A673 (cell line): ENCODE results near the gene FAM90A26. TPM values are rescaled to one million over a fixed set of nuclear protein-coding genes. Genes with fewer than 3 reads are reported as not detected.
"Not testable (repeated sequence)": the region's sequence is repeated elsewhere in the genome, so short reads cannot be mapped to it uniquely, and the experiment has no call there.

Source experiments
- BruUV-seq: library from RNA; stranded (reverse); fragments of 400-500 nt; replicated peaks from 2 replicates; lab custom pipeline; 2021; lab: Mats Ljungman, UMichigan
- CTCF ChIA-PET: fragments of 300-600 bp; sonication (Branson Sonifier 250); formaldehyde crosslinking; loops from one replicate; lab custom pipeline; 2022; ENCODE audit warnings: antibody characterized with exemption; lab: Charles Lee
- POLR2A ChIA-PET: fragments of 300-600 bp; sonication (Branson Sonifier 250); formaldehyde crosslinking; loops from one replicate; lab custom pipeline; 2022; ENCODE audit warnings: antibody characterized with exemption; ENCODE audit not compliant: low non-redundant PET; lab: Charles Lee
- DNase-seq: peaks from one replicate; pipeline ENCODE4 v3.0.0-alpha.2; 2015; ENCODE audit warnings: low spot score
- H3K27ac ChIP-seq: fragments of 200-600 bp; sonication (generic); 2 replicates; pipeline ENCODE4 v1.5.1; 2016; ENCODE audit warnings: mixed run types, low read depth, mild to moderate bottlenecking, mixed read lengths, antibody characterized with exemption, low read length; ENCODE audit not compliant: poor library complexity, severe bottlenecking
- H3K27me3 ChIP-seq: fragments of 200-600 bp; sonication (generic); replicated peaks from 2 replicates; pipeline ENCODE4 v1.6.1; 2017; ENCODE audit warnings: mixed run types, low read depth, mild to moderate bottlenecking, mixed read lengths, antibody characterized with exemption, low read length; ENCODE audit not compliant: insufficient read depth, poor library complexity
- H3K36me3 ChIP-seq: fragments of 200-600 bp; sonication (generic); 2 replicates; pipeline ENCODE4 v1.6.1; 2016; ENCODE audit warnings: mixed run types, mild to moderate bottlenecking, mixed read lengths, antibody characterized with exemption, low read length; ENCODE audit not compliant: insufficient read depth, poor library complexity, severe bottlenecking
- H3K4me1 ChIP-seq: fragments of 200-600 bp; sonication (generic); 2 replicates; pipeline ENCODE4 v1.6.1; 2017; ENCODE audit warnings: mixed run types, mild to moderate bottlenecking, mixed read lengths, antibody characterized with exemption, low read length; ENCODE audit not compliant: insufficient read depth, poor library complexity, severe bottlenecking
- H3K4me3 ChIP-seq: fragments of 200-600 bp; sonication (generic); 2 replicates; pipeline ENCODE4 v1.5.1; 2016; ENCODE audit warnings: low read depth, mixed run types, mild to moderate bottlenecking, mixed read lengths, low read length; ENCODE audit not compliant: poor library complexity, severe bottlenecking
- H3K9me3 ChIP-seq: fragments of 200-600 bp; sonication (generic); 2 replicates; pipeline ENCODE4 v1.6.1; 2016; ENCODE audit warnings: mixed run types, low read depth, mild to moderate bottlenecking, mixed read lengths, antibody characterized with exemption, low read length; ENCODE audit not compliant: poor library complexity, severe bottlenecking
- EZH2 ChIP-seq: fragments of 200-600 bp; sonication (generic); IDR thresholded peaks from 2 replicates; pipeline ENCODE4 v1.6.1; 2017; ENCODE audit warnings: borderline replicate concordance, low read depth, mild to moderate bottlenecking, mixed read lengths, antibody characterized with exemption, low read length; ENCODE audit not compliant: poor library complexity, severe bottlenecking
- intact Hi-C: fragments of 100-400 bp; cut with micrococcal nuclease; formaldehyde crosslinking; loops from one replicate; pipeline ENCODE4 v1.10.0; 2022; ENCODE audit not compliant: unreplicated experiment
- total RNA-seq: library from RNA; stranded (reverse); gene quantifications from 2 replicates; pipeline ENCODE4 v1.2.3, GENCODE V29; 2021
- TF ChIP-seq, protein P1 (sequence below): fragments of 300-800, 200-600 bp; sonication (generic); conservative IDR thresholded peaks from 2 replicates; pipeline ENCODE4 v1.5.1; 2017; ENCODE audit warnings: low read depth, mild to moderate bottlenecking, antibody characterized with exemption, low read length, moderate library complexity, mixed read lengths

The FAM90A26 gene
- total RNA-seq, 1 experiment from 2014 or later, result not detected

GRCh38 chr4:9146967-9147366, 23.2 kb upstream of the FAM90A26 start:
- Histone ChIP-seq H3K36me3 (no peaks in the 10 kb centered on the region), H3K27ac (no peak overlapping the region), H3K4me1 (no peaks in the 10 kb centered on the region), H3K27me3 (no peaks in the 10 kb centered on the region), H3K9me3 (no peaks in the 10 kb centered on the region), H3K4me3 (no peak overlapping the region)
- intact Hi-C loops, result no loop called here
- TF ChIP-seq, protein P1, sequence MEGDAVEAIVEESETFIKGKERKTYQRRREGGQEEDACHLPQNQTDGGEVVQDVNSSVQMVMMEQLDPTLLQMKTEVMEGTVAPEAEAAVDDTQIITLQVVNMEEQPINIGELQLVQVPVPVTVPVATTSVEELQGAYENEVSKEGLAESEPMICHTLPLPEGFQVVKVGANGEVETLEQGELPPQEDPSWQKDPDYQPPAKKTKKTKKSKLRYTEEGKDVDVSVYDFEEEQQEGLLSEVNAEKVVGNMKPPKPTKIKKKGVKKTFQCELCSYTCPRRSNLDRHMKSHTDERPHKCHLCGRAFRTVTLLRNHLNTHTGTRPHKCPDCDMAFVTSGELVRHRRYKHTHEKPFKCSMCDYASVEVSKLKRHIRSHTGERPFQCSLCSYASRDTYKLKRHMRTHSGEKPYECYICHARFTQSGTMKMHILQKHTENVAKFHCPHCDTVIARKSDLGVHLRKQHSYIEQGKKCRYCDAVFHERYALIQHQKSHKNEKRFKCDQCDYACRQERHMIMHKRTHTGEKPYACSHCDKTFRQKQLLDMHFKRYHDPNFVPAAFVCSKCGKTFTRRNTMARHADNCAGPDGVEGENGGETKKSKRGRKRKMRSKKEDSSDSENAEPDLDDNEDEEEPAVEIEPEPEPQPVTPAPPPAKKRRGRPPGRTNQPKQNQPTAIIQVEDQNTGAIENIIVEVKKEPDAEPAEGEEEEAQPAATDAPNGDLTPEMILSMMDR, result no peak
- TF ChIP-seq EZH2, result no peak
- no peak for DNase-seq
- BruUV-seq, result no TSS peak
- ChIA-PET POLR2A (no interaction called here), CTCF (no interaction called here)

DNA sequence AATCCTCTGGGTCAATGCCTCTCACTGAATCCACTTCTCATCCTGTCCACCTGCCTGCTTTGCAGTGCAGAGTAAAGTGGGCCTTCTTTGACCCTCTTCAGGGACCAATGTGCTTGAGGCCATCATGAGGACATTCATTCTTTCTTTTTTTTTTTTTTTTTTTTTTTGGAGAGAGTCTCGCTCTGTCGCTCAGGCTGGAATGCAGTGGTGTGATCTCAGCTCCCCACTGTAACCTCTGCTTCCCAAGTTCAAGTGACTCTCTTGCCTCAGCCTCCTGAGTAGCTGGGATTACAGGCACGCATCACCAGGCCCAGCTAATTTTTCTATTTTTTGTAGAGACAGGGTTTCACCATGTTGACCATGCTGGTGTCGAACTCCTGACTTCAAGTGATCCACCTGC, 22.8 kb upstream of the FAM90A26 start:
- H3K27me3 ChIP-seq, DNase-seq, H3K4me3 ChIP-seq, H3K27ac ChIP-seq, POLR2A ChIA-PET, H3K9me3 ChIP-seq, H3K36me3 ChIP-seq, BruUV-seq, CTCF ChIA-PET, intact Hi-C loops, H3K4me1 ChIP-seq: not testable (repeated sequence)

DNA sequence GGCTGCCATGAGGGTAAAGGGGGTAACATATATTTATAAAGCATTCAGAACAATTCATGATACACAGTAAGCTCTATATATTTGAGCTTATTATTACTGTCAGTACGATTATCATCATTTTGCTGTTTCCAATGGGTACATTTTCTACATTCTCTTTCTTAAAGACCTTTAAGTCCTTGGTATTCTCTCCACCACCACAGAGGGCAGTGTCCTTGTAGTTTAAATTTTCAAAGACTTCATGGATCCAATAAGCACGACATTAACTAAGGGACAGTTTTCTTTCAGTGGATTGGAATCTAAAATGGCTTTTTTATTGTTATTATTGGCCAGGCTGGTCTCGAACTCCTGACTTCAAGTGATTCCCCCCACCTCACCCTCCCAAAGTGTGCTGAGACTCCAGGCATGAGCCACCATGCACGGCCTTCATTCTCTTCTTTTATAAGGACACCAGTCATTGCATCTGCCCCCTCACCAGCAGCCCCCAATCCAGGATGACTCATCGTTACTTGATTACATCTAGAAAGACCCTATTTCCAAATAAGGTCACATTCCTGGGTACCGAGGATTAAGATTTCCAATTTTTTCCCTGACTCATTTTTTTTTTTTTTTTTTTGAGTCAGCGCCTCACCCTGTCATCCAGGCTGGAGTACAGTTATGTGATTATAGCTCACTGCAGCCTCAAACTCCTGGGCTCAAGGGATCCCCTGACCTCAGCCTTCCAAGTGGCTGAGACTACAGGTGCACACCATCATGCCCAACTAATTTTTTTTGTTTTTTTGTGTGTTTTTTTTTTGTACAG, 21.4 kb upstream of the FAM90A26 start:
- not testable (repeated sequence) for H3K27ac ChIP-seq, H3K36me3 ChIP-seq

GRCh38 chr4:9151809-9152179, 18.4 kb upstream of the FAM90A26 start:
- CTCF ChIA-PET, H3K36me3 ChIP-seq, POLR2A ChIA-PET, intact Hi-C loops, H3K9me3 ChIP-seq, H3K27me3 ChIP-seq, BruUV-seq, H3K4me1 ChIP-seq: not testable (repeated sequence)
- Histone ChIP-seq H3K27ac (peak overlapping the region; percentile 96), H3K4me3 (peak overlapping the region; percentile 60)
- peak; percentile 5 for DNase-seq

More for the DNA sequence above, 21.4 kb upstream of the FAM90A26 start:
- DNase-seq, CTCF ChIA-PET, H3K4me1 ChIP-seq, BruUV-seq, H3K4me3 ChIP-seq, H3K27me3 ChIP-seq, intact Hi-C loops, H3K9me3 ChIP-seq: not testable (repeated sequence)
- POLR2A ChIA-PET, result interaction anchor here (0.7 kb wide), 1 partner anchor 9 kb away, joined by 9 read pairs; no protein-coding TSS in a partner anchor
- TF ChIP-seq, protein P1, result 0 out of 2 replicates have a peak, but pooled peaks have one; percentile 15

DNA sequence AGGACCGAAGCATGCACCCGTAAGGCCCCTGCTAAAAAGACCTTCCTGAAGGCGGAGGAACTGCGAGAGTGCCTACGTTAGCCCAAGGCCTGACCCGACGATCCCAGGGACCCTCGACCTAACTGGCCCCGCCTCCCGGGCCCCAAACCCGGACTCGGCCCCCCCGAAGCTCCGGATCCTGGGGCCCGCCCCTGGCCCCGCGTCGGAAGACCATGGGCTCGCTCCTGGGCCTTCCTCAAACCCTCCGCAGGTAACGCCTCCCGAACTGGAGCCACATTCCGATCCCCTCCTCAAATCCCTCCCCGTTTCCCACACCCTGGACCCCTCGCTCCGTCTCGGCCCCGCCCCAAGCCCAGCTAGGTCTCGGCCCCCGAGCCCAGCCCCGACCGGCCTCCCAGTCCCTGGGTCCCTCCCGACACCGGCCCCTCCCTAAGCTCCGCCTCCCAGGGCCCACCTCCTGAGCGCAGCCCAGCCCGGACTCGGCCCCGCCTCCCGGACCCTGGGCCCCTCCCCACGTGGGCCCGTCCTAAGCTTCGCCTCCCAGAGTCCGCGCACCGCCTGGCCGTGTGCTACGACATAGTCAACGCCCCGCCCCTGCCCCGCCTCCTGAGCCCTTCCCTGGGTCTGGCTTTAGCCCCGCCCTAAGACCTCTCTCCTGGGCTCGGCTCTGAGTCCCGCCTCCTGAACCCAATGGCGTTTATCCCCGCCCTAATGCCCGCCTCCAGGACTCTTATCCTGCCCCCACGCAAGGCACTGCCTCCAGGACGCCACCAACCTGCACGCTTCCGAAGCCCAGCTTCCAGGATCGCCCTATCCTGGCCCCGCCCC, 17.8 kb upstream of the FAM90A26 start:
- BruUV-seq, intact Hi-C loops, H3K4me1 ChIP-seq, H3K36me3 ChIP-seq, H3K9me3 ChIP-seq, CTCF ChIA-PET, POLR2A ChIA-PET, H3K27me3 ChIP-seq: not testable (repeated sequence)
- peak overlapping the region; percentile 60 for H3K4me3 ChIP-seq
- DNase-seq, result peak; percentile 91
- peak overlapping the region; percentile 96 for H3K27ac ChIP-seq
